Vagina (tissue), 2 donors: Measurements from ENCODE around the gene USP34. TPM values are rescaled to one million over a fixed set of nuclear protein-coding genes. Genes with fewer than 3 reads are reported as not detected.

Source experiments
- DNase-seq, 2 donors: peaks; one replicate each; pipeline ENCODE4 v3.0.0-alpha.2; 2017; ENCODE audit errors: extremely low spot score in 2 of 2
- H3K27ac ChIP-seq: fragments of 200-600 bp; sonication (generic); one replicate; pipeline ENCODE4 v1.5.1; 2019
- H3K27me3 ChIP-seq: fragments of 200-600 bp; sonication (generic); one replicate; pipeline ENCODE4 v1.5.1; 2019
- H3K36me3 ChIP-seq, 2 donors: fragments of 200-600 bp; sonication (generic); one replicate each; pipeline ENCODE4 v1.5.1; 2017 to 2019
- H3K4me1 ChIP-seq: fragments of 200-600 bp; sonication (generic); one replicate; pipeline ENCODE4 v1.5.1; 2019
- H3K4me3 ChIP-seq, 2 donors: fragments of 200-600 bp; sonication (generic); 1 replicate in 1 of 2; 2 replicates in 1 of 2; pipeline ENCODE4 v1.5.1; 2016 to 2019
- H3K9me3 ChIP-seq: fragments of 200-600 bp; sonication (generic); one replicate; pipeline ENCODE4 v1.5.1; 2019
- CTCF ChIP-seq, 3 experiments: fragments of 450-650 bp in 2 of 3; fragments of 200-600 bp in 1 of 3; sonication (generic) in 1 of 3; IDR thresholded peaks; one replicate each; pipeline ENCODE4 v1.5.1; 2017 to 2019; ENCODE audit warnings: antibody characterized with exemption in 3 of 3, mild to moderate bottlenecking in 2 of 3, moderate library complexity in 2 of 3
- POLR2A ChIP-seq, 2 donors: fragments of 450-650 bp; IDR thresholded peaks; one replicate each; pipeline ENCODE4 v1.6.1; 2017; ENCODE audit warnings: antibody characterized with exemption in 2 of 2, mild to moderate bottlenecking in 2 of 2, moderate library complexity in 2 of 2
- POLR2AphosphoS5 ChIP-seq, 2 donors: sonication (generic); formaldehyde crosslinking; IDR thresholded peaks; one replicate each; pipeline ENCODE4 v1.9.0; 2017; ENCODE audit warnings: antibody characterized with exemption in 2 of 2, mild to moderate bottlenecking in 2 of 2, low read depth in 1 of 2; ENCODE audit not compliant: insufficient read depth in 1 of 2
- intact Hi-C: fragments of 100-400 bp; cut with DNase I; formaldehyde crosslinking; loops from one replicate; pipeline ENCODE4 v1.15.1; 2023
- total RNA-seq: library from RNA; depleted of rRNA; stranded (reverse); fragments of >200 nt; gene quantifications from one replicate; pipeline ENCODE4 v1.2.3, GENCODE V29; 2016

USP34 gene
- total RNA-seq, 1 donor from 2014 or later, result 117 TPM

GRCh38 chr2:61327173-61327572, 143.7 kb downstream of the USP34 start:
- no peak overlapping the region for H3K27ac ChIP-seq
- H3K9me3 ChIP-seq, result no peaks in the 10 kb centered on the region
- no peak for DNase-seq
- no peaks in the 10 kb centered on the region for H3K27me3 ChIP-seq
- TF ChIP-seq POLR2A (IDR thresholded peaks at IDR 0.05) (no peak), POLR2AphosphoS5 (IDR thresholded peaks at IDR 0.05; ENCODE audit: insufficient read depth in 1 of 2, low read depth in 1 of 2) (no peak), CTCF (IDR thresholded peaks at IDR 0.05) (no peak)
- no peak overlapping the region for H3K4me3 ChIP-seq
- H3K4me1 ChIP-seq, result peaks cover 13% of the 10 kb centered on the region
- intact Hi-C loops, result no loop called here
- peaks cover 0 to 27% of the 10 kb centered on the region in 2 donors for H3K36me3 ChIP-seq

GRCh38 chr2:61326423-61326822, 144.5 kb downstream of the USP34 start:
- H3K4me1 ChIP-seq, result peaks cover 13% of the 10 kb centered on the region
- no peak overlapping the region for H3K27ac ChIP-seq
- no peak overlapping the region for H3K4me3 ChIP-seq
- H3K9me3 ChIP-seq, result no peaks in the 10 kb centered on the region
- DNase-seq, result no peak
- intact Hi-C loops, result no loop called here
- TF ChIP-seq CTCF (IDR thresholded peaks at IDR 0.05) (no peak), POLR2AphosphoS5 (IDR thresholded peaks at IDR 0.05; ENCODE audit: insufficient read depth in 1 of 2, low read depth in 1 of 2) (no peak), POLR2A (IDR thresholded peaks at IDR 0.05) (no peak)
- H3K27me3 ChIP-seq, result no peaks in the 10 kb centered on the region
- H3K36me3 ChIP-seq, result peaks cover 0 to 29% of the 10 kb centered on the region in 2 donors

GRCh38 chr2:61320181-61320580, 150.7 kb downstream of the USP34 start:
- no peak for DNase-seq
- no peak for TF ChIP-seq POLR2AphosphoS5 (IDR thresholded peaks at IDR 0.05; ENCODE audit: insufficient read depth in 1 of 2, low read depth in 1 of 2)
- no peak for TF ChIP-seq CTCF (IDR thresholded peaks at IDR 0.05)
- no peak for TF ChIP-seq POLR2A (IDR thresholded peaks at IDR 0.05)
- Histone ChIP-seq H3K27ac (no peak overlapping the region), H3K36me3 (peaks cover 0 to 38% of the 10 kb centered on the region in 2 donors), H3K27me3 (no peaks in the 10 kb centered on the region), H3K4me3 (no peak overlapping the region), H3K9me3 (no peaks in the 10 kb centered on the region), H3K4me1 (no peaks in the 10 kb centered on the region)
- intact Hi-C loops, result loop anchor here (1.0 kb wide), 1 partner anchor 21 kb away; no protein-coding TSS in a partner anchor

- Histone ChIP-seq H3K27me3 (no peaks in the 10 kb centered on the region), H3K4me1 (no peaks in the 10 kb centered on the region), H3K9me3 (no peaks in the 10 kb centered on the region), H3K36me3 (peaks cover 0 to 47% of the 10 kb centered on the region in 2 donors), H3K4me3 (no peak overlapping the region), H3K27ac (no peak overlapping the region)
- DNase-seq, result no peak
- no peak for TF ChIP-seq CTCF (IDR thresholded peaks at IDR 0.05)
- no peak for TF ChIP-seq POLR2AphosphoS5 (IDR thresholded peaks at IDR 0.05; ENCODE audit: insufficient read depth in 1 of 2, low read depth in 1 of 2)
- no peak for TF ChIP-seq POLR2A (IDR thresholded peaks at IDR 0.05)
- intact Hi-C loops, result no loop called here
These were observed 152.3 kb downstream of the USP34 start for GRCh38 chr2:61318553-61318952.

- intact Hi-C loops, result no loop called here
- TF ChIP-seq CTCF (IDR thresholded peaks at IDR 0.05), result no peak
- no peak for TF ChIP-seq POLR2AphosphoS5 (IDR thresholded peaks at IDR 0.05; ENCODE audit: insufficient read depth in 1 of 2, low read depth in 1 of 2)
- TF ChIP-seq POLR2A (IDR thresholded peaks at IDR 0.05), result no peak
These were observed 174.9 kb downstream of the USP34 start for GRCh38 chr2:61295981-61296380.

More at GRCh38 chr2:61295981-61296380, 174.9 kb downstream of the USP34 start:
- Histone ChIP-seq H3K36me3 (peaks cover 0 to 40% of the 10 kb centered on the region in 2 donors), H3K27me3 (no peaks in the 10 kb centered on the region), H3K4me3 (no peak overlapping the region), H3K27ac (no peak overlapping the region), H3K9me3 (no peaks in the 10 kb centered on the region), H3K4me1 (no peaks in the 10 kb centered on the region)
- no peak for DNase-seq
